Duodenal mucosa (tissue), 2 donors: ENCODE results near the gene SORCS2.

Experiments used
- H3K27ac ChIP-seq: one replicate; pipeline ENCODE4 v1.7.0; 2013; ENCODE audit warnings: low read depth, low read length
- H3K27me3 ChIP-seq, 2 donors: one replicate each; pipeline ENCODE4 v1.7.0; 2013; ENCODE audit warnings: low read length in 2 of 2, control low read depth in 1 of 2; ENCODE audit not compliant: insufficient read depth in 2 of 2, control insufficient read depth in 1 of 2
- H3K36me3 ChIP-seq, 2 donors: one replicate each; pipeline ENCODE4 v1.7.0; 2013; ENCODE audit warnings: low read length in 2 of 2, control low read depth in 1 of 2; ENCODE audit not compliant: insufficient read depth in 2 of 2, control insufficient read depth in 1 of 2
- H3K4me1 ChIP-seq, 2 donors: one replicate each; pipeline ENCODE4 v1.7.0; 2013; ENCODE audit warnings: low read length in 2 of 2, control low read depth in 1 of 2; ENCODE audit not compliant: insufficient read depth in 2 of 2, control insufficient read depth in 1 of 2
- H3K4me3 ChIP-seq, 2 donors: one replicate each; pipeline ENCODE4 v1.7.0; 2013; ENCODE audit warnings: low read length in 2 of 2, low read depth in 1 of 2
- H3K9ac ChIP-seq, 2 donors: one replicate each; pipeline ENCODE4 v1.7.0; 2013; ENCODE audit warnings: low read length in 2 of 2, low read depth in 1 of 2
- H3K9me3 ChIP-seq, 2 donors: one replicate each; pipeline ENCODE4 v1.7.0; 2013; ENCODE audit warnings: low read length in 2 of 2, control low read depth in 1 of 2; ENCODE audit not compliant: control insufficient read depth in 1 of 2

SORCS2 gene

DNA sequence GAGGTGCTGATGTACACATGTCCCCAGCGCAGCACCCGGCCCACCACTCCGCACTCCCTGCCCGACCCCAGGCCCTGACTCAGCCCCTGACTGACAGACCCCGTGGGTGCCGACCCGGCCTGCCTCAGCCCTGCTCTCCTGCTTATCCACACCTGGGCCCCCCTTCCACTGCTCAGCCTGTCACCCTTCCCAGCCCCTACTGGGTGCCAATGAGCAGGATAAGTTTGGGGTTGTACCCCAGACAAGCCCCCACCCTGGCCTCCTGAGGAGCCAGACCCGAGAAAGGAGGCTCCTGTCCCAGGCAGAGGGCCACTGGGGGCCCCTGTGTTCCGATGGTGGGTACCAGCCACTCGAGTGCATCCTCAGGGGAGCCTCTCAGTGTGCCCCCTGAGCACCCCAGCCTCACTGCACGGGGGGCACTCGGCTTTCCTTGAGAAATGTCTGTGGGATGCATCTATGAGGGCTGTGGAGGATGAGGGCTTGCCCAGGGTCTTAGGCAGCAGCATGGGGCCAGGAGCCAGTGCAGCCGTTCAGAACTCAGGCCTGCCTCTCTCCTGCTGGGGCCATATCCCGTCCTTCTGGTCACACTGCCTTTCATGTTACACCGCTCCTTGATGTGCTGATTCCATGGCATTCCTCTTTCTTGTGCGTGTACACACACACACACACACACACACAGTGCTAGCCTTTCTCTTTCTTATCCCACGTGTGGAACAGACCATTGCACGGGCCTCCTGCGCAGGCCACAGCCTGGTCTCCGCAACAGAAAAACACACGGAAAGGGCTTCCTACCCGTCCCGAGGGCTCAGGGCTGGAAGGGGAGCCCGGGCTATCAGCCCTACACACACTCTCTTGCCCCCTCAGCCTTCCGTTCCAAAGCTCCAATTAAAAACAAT is 462.5 kb downstream of the SORCS2 start:
- peaks cover 0 to 16% of the 10 kb centered on the region in 2 donors for H3K4me1 ChIP-seq
- H3K36me3 ChIP-seq: no peaks in the 10 kb centered on the region
- no peaks in the 10 kb centered on the region for H3K27me3 ChIP-seq
- no peak overlapping the region for H3K27ac ChIP-seq
- H3K9ac ChIP-seq: no peak overlapping the region
- no peaks in the 10 kb centered on the region for H3K9me3 ChIP-seq
- H3K4me3 ChIP-seq: no peak overlapping the region

DNA sequence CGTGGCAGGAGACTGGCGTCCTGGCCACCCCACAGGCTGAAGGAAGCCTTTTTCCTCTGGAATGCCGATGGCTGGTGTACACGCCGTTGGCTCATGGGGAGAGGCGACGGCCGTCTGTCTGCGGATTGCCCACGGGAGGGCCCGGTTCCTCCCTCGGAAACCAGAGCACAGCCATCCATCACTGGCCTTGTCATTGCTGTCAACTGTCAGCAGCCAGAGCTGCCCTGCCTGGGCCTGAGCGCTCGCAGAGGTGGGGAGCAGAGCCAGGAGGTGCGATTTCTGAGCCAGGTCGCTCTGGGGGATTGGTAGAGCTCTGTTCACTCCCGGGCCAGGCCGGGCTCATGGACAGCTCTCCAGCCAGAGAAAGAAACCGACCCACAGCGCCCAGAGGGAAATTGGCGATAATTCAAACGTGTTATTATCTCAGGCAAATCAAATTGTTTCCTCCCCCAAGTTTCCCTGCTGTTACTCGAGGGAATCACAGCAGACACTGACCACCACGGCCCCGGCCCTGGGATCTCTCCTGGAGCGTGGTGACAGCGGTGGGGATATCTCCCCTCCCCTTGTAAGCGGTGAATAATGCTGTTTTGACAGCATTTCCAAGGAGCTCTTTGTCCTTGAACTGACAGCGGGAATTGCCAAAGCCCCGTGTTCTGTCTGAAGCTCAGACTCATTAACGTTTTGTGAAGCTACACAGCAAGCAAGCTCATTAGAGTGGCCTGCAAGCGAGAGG is 463.3 kb downstream of the SORCS2 start:
- Histone ChIP-seq H3K27me3 (no peaks in the 10 kb centered on the region), H3K9ac (no peak overlapping the region), H3K9me3 (no peaks in the 10 kb centered on the region), H3K36me3 (no peaks in the 10 kb centered on the region), H3K4me3 (no peak overlapping the region), H3K4me1 (peaks cover 0 to 13% of the 10 kb centered on the region in 2 donors), H3K27ac (no peak overlapping the region)

DNA sequence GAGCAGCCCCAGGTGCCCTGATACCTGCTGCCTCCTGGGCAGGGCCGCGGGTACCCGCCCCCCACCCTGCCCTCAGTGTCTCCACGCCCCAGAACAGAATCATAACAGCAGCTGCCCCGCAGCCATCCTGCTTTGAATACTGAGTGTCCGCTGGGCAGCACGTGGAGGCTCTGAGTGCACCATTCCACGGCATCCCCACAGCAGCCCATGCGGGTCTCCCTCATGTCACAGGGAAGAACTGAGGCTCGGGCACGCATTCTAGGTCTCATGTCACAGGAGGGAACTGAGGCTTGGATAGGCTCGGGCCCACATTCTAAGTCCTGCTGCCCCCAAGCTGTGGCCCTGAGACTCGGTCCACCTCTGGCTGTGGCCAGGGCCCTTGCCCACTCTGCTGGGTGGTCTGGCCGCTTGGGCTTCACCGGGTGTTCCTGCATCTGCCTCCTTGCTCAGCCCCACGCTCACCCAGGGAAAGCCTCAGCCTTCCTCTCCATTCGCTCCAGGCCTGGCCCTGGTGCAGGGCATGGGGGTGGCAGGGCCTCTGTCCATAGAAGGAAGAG is 464.0 kb downstream of the SORCS2 start:
- no peak overlapping the region for H3K4me3 ChIP-seq
- H3K27ac ChIP-seq: no peak overlapping the region

DNA sequence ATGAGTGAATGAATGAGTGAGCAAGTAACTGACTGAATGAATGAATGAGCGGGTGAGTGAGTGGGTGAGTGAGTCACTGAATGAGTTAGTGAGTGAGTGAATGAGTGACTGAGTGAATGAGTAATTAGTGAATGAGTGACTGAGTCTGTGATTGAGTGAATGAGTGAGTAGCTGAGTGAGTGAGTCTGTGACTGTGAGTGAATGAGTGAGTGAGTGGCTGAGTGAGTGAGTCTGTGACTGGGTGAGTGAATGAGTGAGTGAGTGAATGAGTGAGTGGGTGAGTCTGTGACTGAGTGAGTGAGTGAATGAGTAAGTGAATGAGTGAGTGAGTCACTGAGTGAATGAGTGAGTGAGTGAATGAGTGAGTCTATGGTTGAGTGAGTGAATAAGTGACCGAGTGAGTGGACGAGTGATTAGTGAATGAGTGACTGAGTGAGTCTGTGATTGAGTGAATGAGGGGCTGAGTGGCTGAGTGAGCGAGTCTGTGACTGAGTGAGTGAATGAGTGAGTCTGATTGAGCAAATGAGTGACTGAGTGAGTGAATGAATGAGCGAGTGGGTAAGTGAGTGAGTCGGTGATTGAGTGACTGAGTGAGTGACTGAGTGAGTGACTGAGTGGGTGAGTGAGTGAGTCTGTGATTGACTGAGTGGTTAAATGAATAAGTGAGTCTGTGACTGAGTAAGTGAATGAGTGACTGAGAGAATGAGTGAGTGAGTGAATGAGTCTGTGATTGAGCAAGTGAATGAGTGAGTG is 465.4 kb downstream of the SORCS2 start:
- no peaks in the 10 kb centered on the region for H3K9me3 ChIP-seq
- no peaks in the 10 kb centered on the region for H3K27me3 ChIP-seq
- no peak overlapping the region for H3K9ac ChIP-seq
- no peaks in the 10 kb centered on the region for H3K4me1 ChIP-seq
- H3K27ac ChIP-seq: no peak overlapping the region
- H3K4me3 ChIP-seq: no peak overlapping the region
- H3K36me3 ChIP-seq: no peaks in the 10 kb centered on the region

More for the DNA sequence above, 464.0 kb downstream of the SORCS2 start:
- Histone ChIP-seq H3K4me1 (peaks cover 0 to 11% of the 10 kb centered on the region in 2 donors), H3K27me3 (no peaks in the 10 kb centered on the region), H3K9ac (no peak overlapping the region), H3K9me3 (no peaks in the 10 kb centered on the region), H3K36me3 (no peaks in the 10 kb centered on the region)

DNA sequence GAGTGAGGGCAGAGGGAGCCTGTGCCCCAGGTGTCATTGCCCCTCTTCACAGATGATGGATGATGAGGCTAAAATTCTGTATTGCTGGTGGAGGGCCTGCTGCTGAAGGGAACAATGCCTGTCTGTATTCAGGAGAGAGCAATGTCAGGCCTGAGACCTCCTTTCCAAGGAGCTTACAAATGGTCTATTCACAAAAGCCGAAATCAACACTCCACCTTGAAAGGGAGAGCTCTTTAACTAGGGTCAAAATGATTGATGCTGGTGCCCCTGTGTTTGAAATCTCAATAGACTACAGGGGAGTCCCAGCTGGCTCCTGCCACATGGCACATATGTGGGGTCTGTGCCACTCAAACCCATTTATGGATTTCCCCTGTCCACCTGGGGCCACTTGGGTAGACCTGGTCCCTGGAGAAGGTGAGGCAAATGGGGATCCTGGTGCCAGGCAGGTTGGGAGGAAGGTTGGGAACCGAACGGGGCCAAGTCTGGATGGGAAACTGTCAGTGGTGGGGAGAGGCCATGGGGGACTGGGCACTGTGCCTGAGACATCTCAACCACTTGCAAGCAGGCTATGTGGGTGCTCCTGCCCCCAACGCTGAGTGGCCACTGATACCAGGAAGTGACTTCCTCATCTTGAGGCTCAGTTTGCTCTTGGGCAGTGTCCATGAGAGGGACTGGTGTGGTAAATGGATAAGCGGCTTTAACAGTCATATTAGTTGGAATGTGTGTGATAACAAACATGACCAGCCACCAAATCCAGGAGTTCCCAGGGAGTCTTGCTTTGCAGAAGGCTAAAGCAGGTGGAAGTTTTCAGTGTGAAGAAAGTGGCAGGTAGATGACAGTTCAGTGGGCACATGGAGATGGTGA is 466.2 kb downstream of the SORCS2 start:
- no peaks in the 10 kb centered on the region for H3K4me1 ChIP-seq
- H3K9ac ChIP-seq: no peak overlapping the region
- no peaks in the 10 kb centered on the region for H3K36me3 ChIP-seq
- H3K27me3 ChIP-seq: no peaks in the 10 kb centered on the region
- H3K9me3 ChIP-seq: no peaks in the 10 kb centered on the region
- H3K4me3 ChIP-seq: no peak overlapping the region
- no peak overlapping the region for H3K27ac ChIP-seq

DNA sequence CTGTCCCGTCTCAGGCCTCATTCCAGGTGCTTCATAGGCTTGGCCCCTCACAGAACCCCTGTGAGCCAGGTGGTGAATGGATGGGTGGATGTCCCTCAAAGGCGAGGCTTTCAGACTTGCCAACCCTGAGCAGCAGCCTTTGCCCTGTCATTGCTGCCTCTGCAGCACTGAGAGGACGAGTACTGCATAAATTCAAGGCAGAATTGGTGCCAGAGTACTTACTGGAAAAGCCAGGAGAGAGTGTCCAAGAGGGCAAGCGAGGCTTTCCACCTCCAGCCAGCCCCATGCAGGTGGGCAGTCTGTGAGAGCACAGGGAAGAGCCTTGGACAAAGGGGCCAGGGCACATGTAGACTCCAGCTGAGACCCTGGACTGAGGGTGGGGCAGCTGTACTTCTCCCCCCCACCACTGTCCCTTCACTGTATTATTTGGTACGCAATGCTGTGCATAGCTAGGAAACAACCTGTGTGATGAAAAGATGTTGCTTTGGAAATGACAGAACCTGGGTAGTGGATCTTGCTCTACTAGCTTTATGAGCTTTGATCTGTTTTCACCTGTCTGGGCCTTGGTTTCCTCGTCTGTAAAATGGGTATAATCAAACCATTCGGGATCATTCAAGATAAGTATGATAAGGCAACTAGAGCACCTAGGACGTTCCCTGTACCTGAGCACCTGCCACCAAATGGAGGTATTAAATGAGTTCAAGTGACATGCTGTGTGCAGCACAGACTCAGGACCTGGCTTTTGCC is 467.3 kb downstream of the SORCS2 start:
- Histone ChIP-seq H3K4me1 (no peaks in the 10 kb centered on the region), H3K4me3 (no peak overlapping the region), H3K9ac (no peak overlapping the region), H3K36me3 (no peaks in the 10 kb centered on the region), H3K27ac (no peak overlapping the region), H3K27me3 (no peaks in the 10 kb centered on the region), H3K9me3 (no peaks in the 10 kb centered on the region)

DNA sequence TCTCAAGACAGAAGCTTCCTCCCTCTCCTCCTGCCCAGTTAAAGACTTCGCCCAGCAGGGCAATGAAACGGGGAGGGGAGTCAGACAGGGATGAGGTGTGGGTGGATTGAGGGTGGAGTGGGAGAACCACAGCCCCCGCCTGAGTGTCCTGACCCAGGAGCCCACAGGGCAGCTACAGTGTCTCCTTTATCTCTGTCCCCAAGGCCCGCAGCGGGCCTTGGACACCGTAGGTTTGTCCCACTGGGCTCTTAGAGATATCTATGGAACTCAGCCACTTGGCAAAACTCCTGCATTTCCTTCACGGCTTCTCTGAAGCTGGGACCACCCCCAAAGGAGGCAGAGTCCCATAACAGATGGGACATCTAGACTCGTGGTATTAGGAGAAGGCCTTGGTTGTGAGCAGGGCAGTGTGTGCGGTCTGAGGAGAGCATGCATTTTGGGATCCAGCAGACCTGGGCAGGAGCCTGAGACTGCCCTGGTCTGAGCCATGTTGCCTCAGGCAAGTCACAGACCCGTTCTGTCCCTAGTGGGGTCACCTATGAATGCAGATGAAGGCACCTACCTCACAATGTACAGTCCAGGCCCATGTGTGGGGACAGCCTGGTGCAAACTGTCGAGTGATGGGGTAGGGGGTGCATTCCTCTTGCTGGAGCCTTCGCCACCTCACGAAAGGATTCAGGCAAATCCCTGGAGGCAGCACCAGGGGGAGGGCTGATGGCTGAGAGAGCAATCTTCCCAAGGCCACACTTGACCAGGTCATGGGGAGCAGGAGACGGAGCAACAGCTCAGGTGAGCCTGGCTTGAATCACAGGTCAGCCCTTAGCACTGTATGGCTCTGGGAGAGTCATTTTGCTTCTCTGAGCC is 468.1 kb downstream of the SORCS2 start:
- H3K9ac ChIP-seq: no peak overlapping the region
- no peaks in the 10 kb centered on the region for H3K4me1 ChIP-seq
- H3K27me3 ChIP-seq: no peaks in the 10 kb centered on the region
- no peak overlapping the region for H3K27ac ChIP-seq
- no peaks in the 10 kb centered on the region for H3K9me3 ChIP-seq
- H3K36me3 ChIP-seq: no peaks in the 10 kb centered on the region
- no peak overlapping the region for H3K4me3 ChIP-seq

DNA sequence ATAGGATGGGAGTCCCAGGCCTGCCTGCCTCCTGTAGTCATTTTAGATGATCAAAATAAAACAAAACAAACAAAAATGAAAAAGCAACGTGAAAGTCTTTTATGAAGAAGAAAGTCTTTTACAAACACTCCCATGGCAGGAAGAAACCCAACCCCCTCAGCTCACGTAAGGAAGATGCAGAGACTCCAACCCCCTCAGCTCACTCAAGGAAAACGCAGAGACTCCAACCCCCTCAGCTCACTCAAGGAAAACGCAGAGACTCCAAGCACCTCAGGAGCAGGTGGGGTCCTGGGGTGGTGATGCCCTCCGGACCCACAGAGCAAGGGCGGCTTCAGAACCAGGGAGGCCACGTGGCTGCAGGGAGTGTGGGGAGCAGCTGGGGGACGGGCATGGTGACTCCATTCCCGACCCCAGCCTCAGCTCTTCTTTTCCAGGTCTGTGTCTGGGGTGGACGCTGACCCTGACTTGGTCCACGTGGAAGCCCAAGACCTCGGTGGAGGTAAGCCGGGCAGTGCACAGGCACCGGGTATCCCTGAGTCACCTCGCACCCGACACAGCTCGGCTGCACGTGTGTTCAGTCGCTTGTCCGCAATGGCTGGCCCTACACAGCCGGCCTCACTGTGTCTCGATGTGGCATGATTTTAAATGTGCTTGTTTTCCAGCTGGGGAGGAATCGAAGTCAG is 468.9 kb downstream of the SORCS2 start:
- no peaks in the 10 kb centered on the region for H3K36me3 ChIP-seq
- H3K27me3 ChIP-seq: no peaks in the 10 kb centered on the region
- no peak overlapping the region for H3K4me3 ChIP-seq
- no peak overlapping the region for H3K27ac ChIP-seq
- no peaks in the 10 kb centered on the region for H3K4me1 ChIP-seq
- no peak overlapping the region for H3K9ac ChIP-seq
- H3K9me3 ChIP-seq: no peaks in the 10 kb centered on the region
